Rectal smooth muscle tissue (tissue), 1 donor: Measurements from ENCODE around the gene PHF21B.

Source experiments
- H3K27ac ChIP-seq: one replicate; pipeline ENCODE4 v1.7.0; 2013; ENCODE audit warnings: low read depth, low read length, inconsistent platforms
- H3K27me3 ChIP-seq: one replicate; pipeline ENCODE4 v1.7.0; 2013; ENCODE audit warnings: low read length; ENCODE audit not compliant: control insufficient read depth, insufficient read depth
- H3K36me3 ChIP-seq: one replicate; pipeline ENCODE4 v1.7.0; 2013; ENCODE audit warnings: low read length; ENCODE audit not compliant: control insufficient read depth, insufficient read depth
- H3K4me1 ChIP-seq: one replicate; pipeline ENCODE4 v1.7.0; 2013; ENCODE audit warnings: low read length; ENCODE audit not compliant: control insufficient read depth, insufficient read depth
- H3K4me3 ChIP-seq: one replicate; pipeline ENCODE4 v1.7.0; 2013; ENCODE audit warnings: low read length
- H3K9ac ChIP-seq: one replicate; pipeline ENCODE4 v1.7.0; 2013; ENCODE audit warnings: low read length

Gene PHF21B

DNA sequence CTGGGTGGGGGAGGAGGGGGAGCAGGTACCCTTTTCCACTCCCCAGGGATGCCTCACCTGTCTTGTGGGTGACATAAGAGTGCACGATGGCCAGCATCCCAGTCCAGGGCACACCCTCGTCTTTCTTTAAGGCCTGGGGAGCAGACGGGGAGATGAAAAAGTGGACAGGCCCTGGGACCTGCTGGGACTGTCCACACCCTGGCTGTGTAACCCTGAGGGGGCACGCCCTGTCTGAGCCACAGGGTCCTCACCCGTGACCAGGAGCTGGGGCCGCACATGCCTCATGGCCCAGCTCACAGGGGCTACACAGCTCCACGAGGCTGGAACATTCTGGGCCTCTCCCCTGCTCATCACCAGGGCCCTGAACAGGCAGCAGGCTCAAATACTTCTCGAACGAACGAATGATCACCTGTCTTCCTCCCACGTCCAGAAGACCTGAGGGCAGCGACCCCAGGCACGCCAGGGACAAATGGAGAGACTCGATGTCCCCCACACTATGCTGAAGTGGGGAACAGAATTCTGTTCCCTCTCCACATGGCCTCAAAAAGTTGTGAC is 123.9 kb downstream of the PHF21B start:
- Histone ChIP-seq H3K4me1 (no peaks in the 10 kb centered on the region), H3K9ac (no peak overlapping the region), H3K27me3 (no peaks in the 10 kb centered on the region), H3K4me3 (no peak overlapping the region), H3K27ac (no peak overlapping the region), H3K36me3 (no peaks in the 10 kb centered on the region)

DNA sequence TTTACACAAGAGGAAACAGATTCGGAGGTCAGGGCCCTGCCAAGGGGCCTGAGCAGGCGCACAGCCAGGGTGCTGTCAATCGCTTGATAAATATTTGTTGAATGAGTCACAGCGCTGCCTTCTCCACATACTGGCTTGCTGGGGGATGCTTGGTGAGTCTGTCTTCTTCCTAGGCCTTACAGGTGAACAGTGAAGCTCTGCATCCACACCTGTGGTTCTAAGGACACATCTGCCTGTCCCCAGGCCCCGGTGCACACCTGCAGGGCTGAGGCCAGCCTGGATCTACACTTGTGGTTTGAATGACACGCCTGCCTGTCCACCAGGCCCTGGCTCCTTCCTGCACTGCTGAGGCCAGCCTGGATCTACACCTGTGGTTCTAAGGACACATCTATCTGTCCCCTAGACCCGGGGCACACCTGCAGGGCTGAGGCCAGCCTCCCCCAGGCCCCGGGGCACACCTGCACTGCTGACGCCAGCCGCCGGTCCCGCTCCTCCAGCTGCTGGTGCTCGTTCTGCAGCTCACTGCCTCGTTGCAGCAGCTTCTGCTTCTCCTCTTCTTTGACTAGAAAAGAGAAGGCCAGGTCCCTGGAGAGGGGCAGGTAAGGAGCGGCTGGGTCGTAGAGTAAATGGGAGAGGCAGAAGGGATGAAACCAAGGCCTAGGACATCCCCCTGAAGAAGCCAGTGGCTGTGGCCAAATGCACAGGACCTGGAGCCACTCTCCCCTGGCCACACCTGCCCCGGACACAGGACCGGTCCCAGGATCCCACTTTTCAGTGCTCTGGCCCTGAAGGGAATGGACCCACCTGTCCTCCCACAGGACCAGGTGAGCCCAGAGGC is 124.6 kb downstream of the PHF21B start:
- no peak overlapping the region for H3K9ac ChIP-seq
- no peaks in the 10 kb centered on the region for H3K4me1 ChIP-seq
- no peaks in the 10 kb centered on the region for H3K27me3 ChIP-seq
- no peak overlapping the region for H3K4me3 ChIP-seq
- H3K36me3 ChIP-seq: no peaks in the 10 kb centered on the region
- no peak overlapping the region for H3K27ac ChIP-seq

DNA sequence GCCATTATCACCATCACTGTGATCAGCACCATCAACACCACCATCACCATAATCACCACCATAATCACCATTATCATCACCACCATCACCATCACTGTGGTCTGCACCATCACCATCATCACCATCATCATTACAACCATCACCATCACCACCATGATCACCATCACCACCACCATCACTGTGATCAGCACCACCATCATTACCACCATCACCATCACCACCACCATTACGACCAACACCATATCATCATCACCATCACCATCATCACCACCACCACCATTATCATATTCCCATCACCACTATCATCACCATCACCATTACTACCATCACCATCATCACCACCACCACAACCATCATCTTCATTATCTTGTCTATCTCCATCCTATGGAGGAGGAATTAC is 125.2 kb downstream of the PHF21B start:
- no peak overlapping the region for H3K27ac ChIP-seq
- H3K4me3 ChIP-seq: no peak overlapping the region
- no peaks in the 10 kb centered on the region for H3K4me1 ChIP-seq
- no peaks in the 10 kb centered on the region for H3K36me3 ChIP-seq
- no peak overlapping the region for H3K9ac ChIP-seq
- no peaks in the 10 kb centered on the region for H3K27me3 ChIP-seq

DNA sequence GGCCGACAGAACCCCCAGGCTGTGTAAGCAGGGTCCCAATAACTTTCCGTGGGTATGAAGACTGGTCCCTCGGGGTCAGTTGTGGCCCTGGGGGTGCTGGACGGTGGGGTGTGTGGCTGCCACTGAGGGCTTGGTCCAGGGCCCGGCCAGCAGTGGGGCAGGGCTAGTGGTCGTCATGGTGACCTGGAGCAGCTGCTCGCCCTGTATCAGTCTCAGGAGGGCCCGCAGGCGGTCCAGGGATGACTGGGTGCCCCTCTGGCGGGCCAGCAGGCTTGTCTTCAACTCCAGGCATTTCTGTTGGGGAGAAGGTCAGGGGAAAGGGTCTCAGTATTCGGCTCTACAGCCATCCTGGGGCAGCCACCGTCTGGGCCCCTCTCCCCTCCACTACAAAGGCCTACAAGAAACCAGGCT is 126.8 kb downstream of the PHF21B start:
- Histone ChIP-seq H3K4me3 (no peak overlapping the region), H3K27me3 (no peaks in the 10 kb centered on the region), H3K27ac (no peak overlapping the region), H3K36me3 (no peaks in the 10 kb centered on the region), H3K9ac (no peak overlapping the region), H3K4me1 (no peaks in the 10 kb centered on the region)

DNA sequence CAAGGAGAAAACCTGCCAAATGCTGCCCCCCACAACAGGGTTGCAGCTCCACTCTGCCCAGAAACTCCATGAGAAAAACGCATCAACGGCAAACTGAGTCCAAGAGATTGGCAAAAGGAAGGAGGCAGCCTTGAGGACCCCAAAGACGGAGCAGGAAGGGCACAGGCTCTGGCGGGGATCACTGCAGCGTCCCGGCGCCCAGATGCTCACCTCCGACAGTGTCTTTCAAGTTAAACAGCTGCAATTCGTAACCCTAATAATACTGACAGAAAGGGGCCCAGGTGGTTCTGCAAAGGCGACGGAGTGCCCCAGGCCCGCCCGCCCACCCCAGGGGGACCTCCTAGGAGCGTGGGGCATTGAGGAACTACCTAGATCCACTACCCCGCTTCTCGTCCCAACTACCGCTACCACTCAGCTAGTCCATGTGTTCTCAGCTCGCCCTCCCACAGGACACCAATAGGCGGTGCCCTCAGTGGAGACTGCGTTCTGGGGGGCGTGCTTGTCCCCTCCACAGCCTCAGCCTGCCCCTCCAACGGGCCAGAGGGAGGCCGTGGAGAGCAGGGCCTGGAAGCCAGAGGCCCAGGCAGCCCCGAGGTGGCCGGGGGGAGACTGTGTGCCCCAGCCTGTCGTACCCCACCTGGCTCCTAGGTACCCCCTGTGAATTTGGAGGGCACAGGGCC is 127.4 kb downstream of the PHF21B start:
- H3K9ac ChIP-seq: no peak overlapping the region
- H3K27me3 ChIP-seq: no peaks in the 10 kb centered on the region
- no peak overlapping the region for H3K4me3 ChIP-seq
- no peak overlapping the region for H3K27ac ChIP-seq
- H3K4me1 ChIP-seq: no peaks in the 10 kb centered on the region
- H3K36me3 ChIP-seq: no peaks in the 10 kb centered on the region

DNA sequence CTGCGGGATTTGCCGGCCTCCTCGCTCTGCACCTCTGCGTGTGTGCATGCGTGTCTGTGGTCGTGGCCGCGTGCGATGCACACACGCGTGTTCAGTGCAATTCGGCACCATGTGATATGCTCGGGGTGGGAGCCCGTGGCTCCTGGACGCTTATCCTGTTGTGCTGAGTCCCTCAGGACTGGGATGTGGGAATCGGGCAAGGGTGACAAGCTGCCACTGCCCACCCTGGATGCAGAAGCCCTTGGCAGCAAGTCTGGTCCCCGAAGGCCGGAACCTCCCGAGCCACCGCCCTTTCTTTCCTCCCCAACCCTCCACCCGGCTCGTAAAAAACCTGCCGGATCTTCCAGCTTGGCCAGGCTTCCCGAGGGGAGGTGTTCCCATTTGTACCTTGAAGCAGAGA is 128.2 kb downstream of the PHF21B start:
- no peak overlapping the region for H3K9ac ChIP-seq
- H3K36me3 ChIP-seq: no peaks in the 10 kb centered on the region
- no peak overlapping the region for H3K27ac ChIP-seq
- no peak overlapping the region for H3K4me3 ChIP-seq
- no peaks in the 10 kb centered on the region for H3K27me3 ChIP-seq
- no peaks in the 10 kb centered on the region for H3K4me1 ChIP-seq

DNA sequence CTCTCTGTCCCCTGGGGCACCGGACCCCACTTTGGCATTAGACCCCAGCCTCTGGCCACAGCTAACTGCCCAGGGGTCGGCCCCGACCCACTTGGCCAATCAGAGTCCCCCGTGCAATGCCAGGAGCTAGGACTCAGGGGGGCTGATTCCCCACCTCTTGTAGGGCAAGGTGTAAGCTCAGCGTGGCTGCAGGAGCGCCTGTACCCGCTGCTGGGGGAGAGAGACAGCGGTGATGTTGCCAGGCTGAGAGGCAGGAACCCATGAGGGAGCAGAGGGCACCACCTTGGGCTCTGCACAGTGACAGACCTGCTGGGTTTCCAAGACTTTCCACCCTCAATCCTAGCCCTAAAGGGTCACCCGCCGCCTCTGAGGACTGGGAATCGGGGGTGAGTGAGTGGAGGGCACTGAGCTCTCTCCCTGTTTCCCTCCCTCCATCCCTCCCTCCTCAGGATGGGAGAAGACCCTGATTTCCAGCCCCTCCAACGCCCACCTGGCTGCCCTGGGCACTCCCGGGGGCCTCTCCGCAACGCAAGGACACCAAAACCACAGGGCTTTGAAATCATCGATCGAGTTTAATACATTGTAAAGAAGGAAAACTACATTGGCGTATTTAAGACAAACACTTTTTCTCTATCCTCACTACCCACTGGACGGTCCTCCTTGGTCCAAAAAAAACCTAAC is 129.1 kb downstream of the PHF21B start:
- H3K4me3 ChIP-seq: no peak overlapping the region
- no peaks in the 10 kb centered on the region for H3K27me3 ChIP-seq
- no peak overlapping the region for H3K9ac ChIP-seq
- no peaks in the 10 kb centered on the region for H3K36me3 ChIP-seq
- no peaks in the 10 kb centered on the region for H3K4me1 ChIP-seq
- H3K27ac ChIP-seq: no peak overlapping the region

DNA sequence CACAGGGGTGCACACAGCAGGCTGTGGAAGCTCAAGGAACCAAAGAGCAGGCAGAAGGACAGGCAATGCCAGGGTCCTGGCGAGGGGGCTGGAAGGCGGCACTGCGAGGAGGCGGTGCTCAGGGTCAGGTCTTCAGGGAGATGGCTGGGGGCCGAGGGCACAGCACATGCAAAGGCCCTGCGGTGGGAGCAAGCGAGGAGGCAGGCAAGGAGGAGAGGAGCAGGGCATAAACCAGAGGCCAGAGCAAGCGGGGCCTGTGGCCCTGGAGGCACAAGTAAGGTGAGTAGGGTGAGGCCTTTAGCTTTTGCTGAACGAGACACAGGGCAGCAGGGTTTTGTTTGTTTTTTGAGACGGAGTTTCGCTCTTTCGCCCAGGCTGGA is 130.5 kb downstream of the PHF21B start:
- Histone ChIP-seq H3K4me3 (no peak overlapping the region), H3K27me3 (no peaks in the 10 kb centered on the region), H3K36me3 (no peaks in the 10 kb centered on the region), H3K27ac (no peak overlapping the region), H3K4me1 (no peaks in the 10 kb centered on the region), H3K9ac (no peak overlapping the region)

DNA sequence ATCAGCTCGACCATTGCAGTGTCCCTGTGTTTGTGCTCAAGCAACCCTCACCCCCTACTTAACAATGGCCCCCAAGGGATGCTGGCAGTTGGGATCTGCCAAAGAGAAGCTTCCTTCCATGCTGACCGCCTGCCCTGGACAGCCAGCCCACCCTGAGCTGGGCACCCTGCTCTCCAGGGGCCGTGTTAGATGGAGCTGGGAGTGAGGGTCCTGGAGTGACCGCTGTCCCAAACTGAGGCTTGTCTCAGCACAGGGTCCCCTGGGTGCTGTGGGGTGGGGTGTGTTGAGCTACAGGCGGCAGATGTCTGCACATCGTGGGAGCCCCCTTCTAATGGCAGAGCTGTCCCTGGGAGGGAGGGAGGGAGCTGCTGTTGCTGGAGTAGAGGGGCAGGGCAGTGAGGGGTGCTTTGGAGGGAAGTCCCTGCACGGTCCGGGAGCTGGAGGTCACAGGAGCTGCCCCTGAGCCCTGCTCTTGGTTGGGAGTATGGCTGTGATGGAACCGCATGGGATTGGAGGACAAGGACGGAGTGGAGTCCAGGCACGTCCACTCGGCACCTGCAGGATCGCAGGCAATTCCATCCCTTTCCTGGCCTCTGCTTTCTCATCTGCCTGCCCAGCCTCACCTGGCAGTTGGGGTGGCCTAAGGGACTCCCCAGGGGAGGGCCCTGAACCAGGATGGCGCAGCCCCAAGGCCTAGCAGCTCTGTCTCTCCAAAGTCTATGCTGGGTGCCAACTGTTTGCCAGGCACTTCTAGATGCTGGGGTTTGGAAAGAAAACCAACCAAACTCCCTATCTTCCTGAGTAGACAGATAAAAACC is 131.1 kb downstream of the PHF21B start:
- no peaks in the 10 kb centered on the region for H3K4me1 ChIP-seq
- H3K36me3 ChIP-seq: no peaks in the 10 kb centered on the region
- no peak overlapping the region for H3K9ac ChIP-seq
- no peak overlapping the region for H3K27ac ChIP-seq
- no peaks in the 10 kb centered on the region for H3K27me3 ChIP-seq
- H3K4me3 ChIP-seq: no peak overlapping the region

DNA sequence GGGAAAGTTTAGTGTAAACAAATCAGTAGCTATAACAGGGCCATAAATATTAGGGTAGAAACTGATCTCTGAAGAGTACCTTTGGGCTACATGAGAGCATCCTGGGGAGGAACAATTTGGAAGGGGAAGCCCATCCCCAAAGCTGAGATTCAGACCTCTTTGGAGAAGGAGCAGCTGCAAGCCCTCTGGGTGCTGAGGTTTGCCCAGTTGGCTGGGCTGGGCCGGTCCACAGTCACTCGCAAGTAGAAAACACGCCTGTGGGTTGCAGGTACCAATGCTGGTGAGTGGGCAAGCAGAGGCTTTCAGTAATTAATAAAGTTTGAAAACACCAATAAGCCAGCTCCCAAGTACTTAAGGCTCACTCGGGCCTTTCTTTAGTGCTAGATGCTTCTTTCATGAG is 132.9 kb downstream of the PHF21B start:
- no peaks in the 10 kb centered on the region for H3K4me1 ChIP-seq
- H3K9ac ChIP-seq: no peak overlapping the region
- no peak overlapping the region for H3K27ac ChIP-seq
- no peak overlapping the region for H3K4me3 ChIP-seq
- H3K36me3 ChIP-seq: no peaks in the 10 kb centered on the region
- H3K27me3 ChIP-seq: no peaks in the 10 kb centered on the region

DNA sequence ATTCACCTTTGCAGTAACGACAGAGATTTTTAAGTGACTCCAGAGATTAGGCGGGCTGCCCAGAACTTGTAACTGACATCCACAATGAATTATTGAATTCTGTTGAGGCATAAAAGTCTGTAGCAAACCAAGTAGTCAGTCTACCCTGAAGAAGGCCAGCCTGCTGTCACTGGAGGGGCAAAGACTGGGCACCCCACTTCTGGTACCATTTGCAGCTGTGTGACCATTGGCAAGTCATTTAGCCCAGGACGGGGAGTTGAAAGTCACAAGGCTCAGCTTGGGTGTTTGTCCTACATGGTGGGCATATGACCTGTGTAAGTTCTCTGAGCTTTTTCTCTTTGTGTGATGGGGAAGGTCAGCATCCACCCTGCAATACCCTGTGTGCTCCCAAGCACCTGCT is 138.0 kb downstream of the PHF21B start:
- no peaks in the 10 kb centered on the region for H3K27me3 ChIP-seq
- no peak overlapping the region for H3K27ac ChIP-seq
- H3K36me3 ChIP-seq: no peaks in the 10 kb centered on the region
- H3K9ac ChIP-seq: no peak overlapping the region
- no peak overlapping the region for H3K4me3 ChIP-seq
- H3K4me1 ChIP-seq: no peaks in the 10 kb centered on the region

DNA sequence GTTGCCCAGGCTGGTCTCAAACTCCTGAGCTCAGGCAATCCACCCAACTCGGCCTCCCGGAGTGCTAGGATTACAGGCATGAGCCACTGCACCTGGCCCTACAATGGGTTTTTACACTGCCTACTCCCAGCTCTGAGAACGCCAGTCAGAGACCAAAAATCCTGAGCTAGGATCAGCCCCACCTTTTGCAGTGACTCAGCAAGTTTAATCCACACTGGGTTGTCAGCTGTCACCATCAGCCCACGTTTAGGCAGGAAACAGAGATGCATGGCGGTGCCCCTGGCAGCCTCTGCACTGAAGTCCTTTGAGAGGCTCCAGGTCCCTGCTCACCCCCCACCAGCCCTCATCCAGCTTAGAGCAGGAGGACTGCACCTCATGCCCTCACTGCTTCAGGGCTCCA is 139.8 kb downstream of the PHF21B start:
- Histone ChIP-seq H3K4me3 (no peak overlapping the region), H3K4me1 (no peaks in the 10 kb centered on the region), H3K36me3 (no peaks in the 10 kb centered on the region), H3K9ac (no peak overlapping the region), H3K27ac (no peak overlapping the region), H3K27me3 (no peaks in the 10 kb centered on the region)
